GM12878 (cell line): ENCODE results near the gene HS6ST1. TPM values are rescaled to one million over a fixed set of nuclear protein-coding genes. Genes with fewer than 3 reads are reported as not detected.

Source experiments
- ATAC-seq: fragments of 200-7000 bp; cut with Tn5 transposase; 3 replicates; pipeline ENCODE4 v1.9.1; 2020; ENCODE audit warnings: mild to moderate bottlenecking, moderate library complexity
- BruUV-seq: library from RNA; stranded (reverse); fragments of 400-500 nt; replicated peaks from 2 replicates; lab custom pipeline; 2021; lab: Mats Ljungman, UMichigan
- CTCF ChIA-PET: fragments of 300-600 bp; sonication (Branson Sonifier 250); formaldehyde crosslinking; extraction: SDS; loops from one replicate; lab custom pipeline; 2021; ENCODE audit warnings: inconsistent platforms; lab: Yijun Ruan, JAX
- POLR2A ChIA-PET: fragments of 350-600 bp; formaldehyde crosslinking; extraction: SDS; loops from one replicate; lab custom pipeline; 2021; ENCODE audit warnings: inconsistent platforms; lab: Charles Lee
- RAD21 ChIA-PET: fragments of 300-600 bp; sonication (Branson Sonifier 250); formaldehyde crosslinking; loops from one replicate; lab custom pipeline; 2023; ENCODE audit warnings: antibody characterized with exemption; ENCODE audit not compliant: unreplicated experiment; lab: Charles Lee
- SMC1A ChIA-PET: fragments of 300-600 bp; sonication (Branson Sonifier 250); formaldehyde crosslinking; loops from one replicate; lab custom pipeline; 2023; ENCODE audit not compliant: unreplicated experiment, uncharacterized antibody; lab: Charles Lee
- DNase-seq: peaks from one replicate; pipeline ENCODE4 v3.0.0-alpha.2; 2011; ENCODE audit warnings: low read depth, low spot score
- FAIRE-seq: peaks from 3 replicates; lab custom pipeline; 2011; peaks lifted over from hg19 to GRCh38; lab: Jason Lieb, UNC
- H2AFZ ChIP-seq: 2 replicates; pipeline ENCODE4 v1.6.0; 2011; ENCODE audit warnings: low read depth, low read length, control low read depth; ENCODE audit not compliant: control insufficient read depth
- H3K27ac ChIP-seq: 2 replicates; pipeline ENCODE4 v1.5.1; 2011; ENCODE audit warnings: control low read depth; ENCODE audit not compliant: control insufficient read depth, insufficient read depth
- H3K27me3 ChIP-seq, 2 experiments: replicated peaks in 1 of 2; 2 replicates each; pipeline versions ENCODE4 v1.6.0 to v1.6.1; 2011; ENCODE audit warnings: low read length in 1 of 2; ENCODE audit not compliant: control insufficient read depth in 2 of 2, insufficient read depth in 2 of 2
- H3K36me3 ChIP-seq, 2 experiments: 2 replicates each; pipeline ENCODE4 v1.5.1; 2011; ENCODE audit warnings: low read length in 1 of 2; ENCODE audit not compliant: control insufficient read depth in 2 of 2, insufficient read depth in 2 of 2
- H3K4me1 ChIP-seq: 2 replicates; pipeline ENCODE4 v1.6.1; 2011; ENCODE audit warnings: mild to moderate bottlenecking, low read length, moderate library complexity, mixed read lengths; ENCODE audit not compliant: control insufficient read depth, insufficient read depth
- H3K4me2 ChIP-seq: 2 replicates; pipeline ENCODE4 v1.6.0; 2011; ENCODE audit warnings: control low read depth; ENCODE audit not compliant: control insufficient read depth, insufficient read depth
- H3K4me3 ChIP-seq: fragments of 200-600 bp; sonication (generic); 2 replicates; pipeline ENCODE4 v1.5.1; 2016
- H3K79me2 ChIP-seq: 2 replicates; pipeline ENCODE4 v1.6.0; 2011; ENCODE audit warnings: low read length; ENCODE audit not compliant: control insufficient read depth, insufficient read depth
- H3K9ac ChIP-seq: 2 replicates; pipeline ENCODE4 v1.8.0; 2011; ENCODE audit warnings: low read length, control low read depth, mixed read lengths; ENCODE audit not compliant: control insufficient read depth, insufficient read depth
- H3K9me3 ChIP-seq: replicated peaks from 3 replicates; pipeline ENCODE4 v1.5.1; 2011; ENCODE audit warnings: mild to moderate bottlenecking, low read length; ENCODE audit not compliant: control insufficient read depth, insufficient read depth
- H4K20me1 ChIP-seq: 2 replicates; pipeline ENCODE4 v1.6.0; 2011; ENCODE audit not compliant: control insufficient read depth, insufficient read depth
- BACH1 ChIP-seq: fragments of 450-650 bp; IDR thresholded peaks from 2 replicates; pipeline ENCODE4 v1.6.1; 2017; ENCODE audit warnings: mild to moderate bottlenecking, borderline replicate concordance
- CREB1 ChIP-seq: IDR thresholded peaks from 2 replicates; pipeline ENCODE4 v1.6.1; 2012; ENCODE audit warnings: low read depth, mild to moderate bottlenecking, inconsistent platforms
- MXI1 ChIP-seq: fragments of 150-350 bp; IDR thresholded peaks from 2 replicates; pipeline ENCODE4 v1.6.1; 2011; ENCODE audit warnings: low read depth, mild to moderate bottlenecking, inconsistent platforms, low read length, improper control_type of control experiment
- SP1 ChIP-seq: IDR thresholded peaks from one replicate; pipeline ENCODE4 v1.6.1; 2011; ENCODE audit warnings: low read depth, low read length
- SRF ChIP-seq, 2 experiments: IDR thresholded peaks; 2 replicates each; pipeline ENCODE4 v1.6.1; 2011; ENCODE audit warnings: low read depth in 2 of 2, low read length in 2 of 2, mild to moderate bottlenecking in 1 of 2, moderate library complexity in 1 of 2
- YBX1 ChIP-seq: fragments of 450-650 bp; IDR thresholded peaks from 2 replicates; pipeline ENCODE4 v1.6.1; 2016; ENCODE audit warnings: antibody characterized with exemption
- WGBS: methylation state at CpG from one replicate; pipeline ENCODE4 v1.1.6; 2016; ENCODE audit warnings: low lambda C conversion rate; ENCODE audit not compliant: insufficient replicate concordance, insufficient coverage; ENCODE audit errors: missing lambda C conversion rate; 5-methylcytosine and 5-hydroxymethylcytosine counted together
- in situ Hi-C: fragments of 300-500 bp; cut with MboI; formaldehyde crosslinking; loops from 9 replicates; pipeline ENCODE4 v1.14.3; 2018; ENCODE audit warnings: mixed read lengths
- intact Hi-C: fragments of 100-400 bp; cut with micrococcal nuclease; formaldehyde crosslinking; loops from one replicate; pipeline ENCODE4 v1.14.2; 2022; ENCODE audit not compliant: unreplicated experiment
- polyA plus RNA-seq, 11 experiments: library from polyadenylated mRNA; depleted of rRNA in 4 of 11; unstranded in 6 of 11; stranded (reverse) in 5 of 11; fragments of >200 nt; fragmentation: Nextera tagmentation in 4 of 11; fragmentation: Illumina TruSeq in 1 of 11; extraction: Ambion mirVana in 4 of 11; extraction: Trizol in 1 of 11; gene quantifications; 1 replicate in 1 of 11; 2 replicates in 10 of 11; pipeline versions ENCODE4 v1.2.1 to v1.2.3, GENCODE V29; 2011 to 2016; ENCODE audit warnings: inconsistent platforms in 2 of 11, missing spikeins in 2 of 11, low read depth in 1 of 11
- total RNA-seq, 4 experiments: library from RNA; depleted of rRNA in 3 of 4; stranded (reverse); fragments of >200 nt in 3 of 4; fragmentation: Illumina TruSeq in 1 of 4; extraction: Trizol in 1 of 4; gene quantifications; 2 replicates each; pipeline versions ENCODE4 v1.2.1 to v1.2.3, GENCODE V29; 2013 to 2021

Gene HS6ST1
- total and polyA plus RNA-seq, 10 of the 15 experiments (the other 5 are each of a cell fraction or from before 2014, with no cell fraction given), result 0.48 to 17.0 (median 4.7) TPM

DNA sequence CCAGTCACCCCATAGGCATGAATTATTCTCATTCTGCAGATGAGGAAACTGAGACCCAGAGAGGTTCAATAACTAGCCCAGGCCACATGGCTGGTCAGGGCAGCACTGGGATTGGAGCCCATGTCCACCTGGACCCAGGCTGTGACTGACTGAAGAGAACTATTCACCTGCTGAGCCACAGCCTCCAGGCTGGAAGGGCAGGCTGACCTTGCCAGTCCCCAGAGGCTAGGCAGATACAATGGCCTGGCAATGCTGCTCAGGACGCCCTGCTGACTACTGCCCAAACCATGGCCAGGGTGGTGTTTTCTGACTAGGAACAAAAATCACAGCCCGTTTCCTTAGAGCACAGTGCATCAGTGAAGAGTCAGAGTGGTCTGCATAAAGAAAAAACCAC, 36.8 kb downstream of the HS6ST1 start:
- no peak overlapping the region for H3K4me2 ChIP-seq
- H4K20me1 ChIP-seq, result no peaks in the 10 kb centered on the region
- no TSS peak for BruUV-seq
- ChIA-PET POLR2A (no interaction called here), SMC1A (no interaction called here), RAD21 (no interaction called here), CTCF (no interaction called here)
- FAIRE-seq (no peak), DNase-seq (no peak), ATAC-seq (no peak)
- TF ChIP-seq SP1 (no peak), MXI1 (no peak), YBX1 (no peak)
- H3K27me3 ChIP-seq, result no peaks in the 10 kb centered on the region
- no peak overlapping the region for H3K4me3 ChIP-seq
- H3K9me3 ChIP-seq, result no peaks in the 10 kb centered on the region
- no peak overlapping the region for H2AFZ ChIP-seq
- in situ Hi-C loops (no loop called here), intact Hi-C loops (no loop called here)
- H3K27ac ChIP-seq, result no peak overlapping the region
- WGBS, result 53% methylated on average over 2 of the region's 2 CpGs
- H3K79me2 ChIP-seq, result no peaks in the 10 kb centered on the region
- H3K4me1 ChIP-seq, result no peaks in the 10 kb centered on the region
- H3K9ac ChIP-seq, result no peak overlapping the region
- peaks cover 0 to 3% of the 10 kb centered on the region in 2 experiments; a peak in 2 of 4 replicates for H3K36me3 ChIP-seq

DNA sequence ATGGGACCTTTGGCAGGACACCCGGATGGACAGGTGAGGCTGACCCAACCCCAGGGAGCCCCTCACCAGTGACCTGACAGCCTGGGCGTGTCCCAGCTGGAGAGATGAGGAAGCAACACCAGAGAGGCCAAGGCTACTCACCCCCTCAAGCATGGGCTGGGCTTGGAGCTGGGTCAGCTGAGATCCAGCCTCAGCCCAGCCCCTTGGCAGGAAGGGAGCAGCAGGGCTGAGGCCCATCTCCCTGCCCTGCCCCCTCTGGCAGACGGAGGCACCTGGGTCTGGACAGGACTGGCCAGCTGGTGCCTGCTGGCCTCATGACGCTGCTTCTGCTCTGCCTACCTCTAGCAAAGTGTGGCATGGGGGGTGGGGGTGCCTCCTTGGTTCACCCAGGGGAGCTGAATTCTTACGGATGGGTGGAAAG, 37.8 kb downstream of the HS6ST1 start:
- peak; percentile 31; the same call in 2 of the 3 replicates for ATAC-seq
- BruUV-seq, result no TSS peak
- H3K4me1 ChIP-seq, result no peaks in the 10 kb centered on the region

More for the DNA sequence above, 37.8 kb downstream of the HS6ST1 start:
- Histone ChIP-seq H3K9me3 (no peaks in the 10 kb centered on the region), H4K20me1 (no peaks in the 10 kb centered on the region), H2AFZ (no peak overlapping the region)
- in situ Hi-C loops, result no loop called here
- TF ChIP-seq SRF (IDR thresholded peaks at IDR 0.05; ENCODE audit: low read depth in 2 of 2, low read length in 2 of 2) (no peak), CREB1 (no peak), BACH1 (no peak)
- TF ChIP-seq, all 136 proteins: peak for 0
- DNase-seq (no peak), FAIRE-seq (no peak)
- Histone ChIP-seq H3K4me3 (no peak overlapping the region), H3K27me3 (no peaks in the 10 kb centered on the region), H3K4me2 (no peak overlapping the region), H3K9ac (no peak overlapping the region), H3K27ac (no peak overlapping the region), H3K36me3 (peaks cover 0 to 3% of the 10 kb centered on the region in 2 experiments; a peak in 2 of 4 replicates), H3K79me2 (no peaks in the 10 kb centered on the region)
- ChIA-PET SMC1A (no interaction called here), POLR2A (no interaction called here), RAD21 (no interaction called here), CTCF (interaction anchor here (1.2 kb wide), 1 partner anchor 9 kb away, joined by 3 read pairs; no protein-coding TSS in a partner anchor)
- 48% methylated on average over 5 of the region's 5 CpGs for WGBS
- intact Hi-C loops, result no loop called here
